Measurements from ENCODE around the gene SPATC1L.
"Not testable (repeated sequence)": the region's sequence is repeated elsewhere in the genome, so short reads cannot be mapped to it uniquely, and the experiment has no call there.

The SPATC1L gene

GRCh38 chr21:46183337-46183909 lies 836 bp downstream of the SPATC1L start:
- DNase-seq (ENCODE audit: low spot score), result not testable (repeated sequence)

GRCh38 chr21:46182548-46183336 lies 1.5 kb downstream of the SPATC1L start:
- peak; percentile 24 for DNase-seq (ENCODE audit: low spot score)

- peak; percentile 10 for DNase-seq (ENCODE audit: low spot score)
Observed at GRCh38 chr21:46181953-46182547, 2.2 kb downstream of the SPATC1L start.

- peak; percentile 4 for DNase-seq (ENCODE audit: low spot score)
Observed at GRCh38 chr21:46181436-46181835, 2.8 kb downstream of the SPATC1L start.

GRCh38 chr21:46180778-46181391 lies 3.4 kb downstream of the SPATC1L start:
- DNase-seq (ENCODE audit: low spot score), result peak; percentile 13

GRCh38 chr21:46180079-46180722 lies 4.1 kb downstream of the SPATC1L start:
- DNase-seq (ENCODE audit: low spot score), result peak; percentile 5

- peak; percentile 15 for DNase-seq (ENCODE audit: low spot score)
Observed at GRCh38 chr21:46179708-46180078, 4.6 kb downstream of the SPATC1L start.

- DNase-seq (ENCODE audit: low spot score), result no peak
Observed at GRCh38 chr21:46178961-46179360, 5.3 kb downstream of the SPATC1L start.

- DNase-seq (ENCODE audit: low spot score), result not testable (repeated sequence)
Observed at GRCh38 chr21:46176443-46177129, 7.7 kb downstream of the SPATC1L start.

- peak; percentile 5 for DNase-seq (ENCODE audit: low spot score)
Observed at GRCh38 chr21:46173573-46173972, 10.7 kb downstream of the SPATC1L start.

- peak; percentile 6 for DNase-seq (ENCODE audit: low spot score)
Observed at GRCh38 chr21:46172863-46173528, 11.3 kb downstream of the SPATC1L start.

GRCh38 chr21:46171996-46172862 lies 12.0 kb downstream of the SPATC1L start:
- DNase-seq (ENCODE audit: low spot score), result peak; percentile 12

- DNase-seq (ENCODE audit: low spot score), result no peak
Observed at GRCh38 chr21:46171585-46171984, 12.7 kb downstream of the SPATC1L start.

- DNase-seq (ENCODE audit: low spot score), result peak; percentile 3
Observed at GRCh38 chr21:46170436-46171193, 13.6 kb downstream of the SPATC1L start.

- DNase-seq (ENCODE audit: low spot score), result peak; percentile 15
Observed at GRCh38 chr21:46168659-46169386, 15.4 kb downstream of the SPATC1L start.

- peak; percentile 21 for DNase-seq (ENCODE audit: low spot score)
Observed at GRCh38 chr21:46168238-46168637, 16.0 kb downstream of the SPATC1L start.

GRCh38 chr21:46165098-46165497 lies 19.2 kb downstream of the SPATC1L start:
- no peak for DNase-seq (ENCODE audit: low spot score)

GRCh38 chr21:46163380-46163779 lies 20.9 kb downstream of the SPATC1L start:
- no peak for DNase-seq (ENCODE audit: low spot score)
